ENCODE data around the gene TSPAN7.

The TSPAN7 gene

DNA sequence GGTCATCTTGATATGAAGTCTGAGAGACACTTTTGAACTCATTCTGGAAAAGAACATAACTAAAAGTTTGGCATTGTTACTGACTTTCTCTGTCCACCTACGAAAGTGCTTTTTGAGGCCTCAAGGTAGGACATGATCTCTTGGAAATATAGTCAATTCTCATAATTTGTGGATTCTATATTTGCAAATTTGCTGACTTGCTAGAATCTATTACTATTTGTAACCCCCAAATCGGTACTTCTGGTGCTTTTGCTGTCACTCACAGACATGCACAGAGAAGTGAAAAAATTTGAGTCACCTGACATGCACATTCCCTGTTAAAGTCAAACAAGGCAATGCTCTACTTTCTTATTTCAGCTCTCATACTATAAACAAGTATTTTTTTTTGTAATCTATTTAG, 35.6 kb downstream of the TSPAN7 start:
- no peak for DNase-seq

DNA sequence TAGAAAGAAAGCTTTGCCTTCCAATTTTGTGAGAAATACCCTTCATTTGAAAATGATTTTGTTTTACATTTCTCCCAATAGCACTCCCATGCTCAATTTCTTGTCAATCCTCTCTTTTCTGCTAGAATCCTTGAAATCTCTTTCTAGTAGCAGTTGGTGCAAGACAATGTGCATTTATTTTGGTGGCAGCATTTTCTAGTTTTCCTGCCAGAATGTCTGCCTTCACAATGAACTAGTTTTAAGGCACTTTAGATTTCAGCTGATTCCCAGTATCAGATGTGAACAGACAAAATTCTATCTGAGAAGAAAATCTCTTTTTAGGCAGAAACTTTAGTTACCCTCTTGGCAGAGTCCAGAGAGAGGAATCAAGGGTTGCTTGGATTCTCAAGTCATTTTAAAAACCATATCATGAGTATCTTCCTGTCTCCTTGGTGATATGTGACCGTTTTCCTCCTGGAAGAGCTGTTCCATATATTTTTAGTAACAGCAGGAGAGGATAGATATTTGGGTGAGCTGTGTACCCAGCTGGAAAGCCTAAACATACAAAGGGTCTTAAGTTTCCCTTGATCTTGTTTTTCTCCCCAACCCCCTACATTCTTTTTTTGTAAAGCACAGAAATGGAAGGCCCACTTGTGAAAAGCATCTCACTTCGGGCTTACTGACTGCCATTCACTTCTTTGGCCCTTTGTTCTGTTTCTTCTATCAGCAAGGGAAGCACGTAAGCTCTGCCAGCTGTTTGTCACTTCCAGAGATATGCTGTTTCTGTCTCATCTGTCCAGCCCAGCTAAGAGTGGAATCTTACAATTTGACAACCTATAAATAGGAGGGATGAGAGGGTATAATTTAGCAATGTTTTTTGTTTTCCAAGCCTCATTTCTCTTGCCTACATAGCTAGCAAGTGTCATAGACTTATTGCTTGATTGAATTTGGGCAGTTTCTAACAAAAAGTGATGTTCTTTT, 38.7 kb downstream of the TSPAN7 start:
- DNase-seq: no peak

- DNase-seq: no peak
Observed at GRCh38 chrX:38601866-38602265, 40.5 kb downstream of the TSPAN7 start.

GRCh38 chrX:38606821-38607220, 45.5 kb downstream of the TSPAN7 start:
- DNase-seq: no peak

- DNase-seq: no peak
Observed at GRCh38 chrX:38607976-38608375, 46.6 kb downstream of the TSPAN7 start.

DNA sequence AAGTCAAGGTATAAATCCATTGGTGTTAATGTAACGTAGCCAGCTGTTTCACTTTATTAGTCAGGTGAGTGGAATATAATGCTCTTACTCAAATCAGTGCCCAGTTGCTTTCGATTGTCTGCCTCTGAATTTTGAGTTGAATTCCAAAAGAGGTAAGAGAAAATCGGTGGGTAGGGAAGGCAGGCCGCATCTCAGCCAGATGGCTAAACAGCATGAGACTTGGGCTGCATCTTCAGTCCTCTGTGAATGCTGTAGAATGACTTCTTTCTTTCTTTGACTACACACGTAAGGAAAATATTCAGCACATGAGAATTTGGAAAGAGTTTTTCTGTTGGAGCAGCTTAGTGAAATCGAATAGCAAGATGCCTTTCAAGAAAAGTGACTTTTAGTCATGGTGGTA, 49.5 kb downstream of the TSPAN7 start:
- no peak for DNase-seq

DNA sequence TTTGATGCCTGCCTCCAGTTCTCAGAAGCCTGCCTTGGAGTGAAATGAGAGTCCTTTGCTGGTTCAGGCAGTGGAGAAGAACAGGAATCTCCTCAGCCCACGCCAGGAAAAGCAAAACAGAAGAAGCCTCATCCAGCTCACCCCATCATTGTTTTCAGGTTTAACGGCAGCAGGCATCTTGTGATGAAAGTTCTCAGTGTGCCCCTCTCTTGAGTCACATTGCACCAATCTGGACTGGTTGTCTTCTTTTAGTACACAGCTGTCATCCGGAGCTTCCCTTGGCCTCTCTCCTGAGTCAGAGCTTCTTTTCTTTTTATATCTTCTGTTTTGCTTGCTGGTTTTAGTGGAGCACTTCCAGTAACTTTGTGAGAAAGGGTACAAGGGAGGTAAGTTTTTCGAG, 50.9 kb downstream of the TSPAN7 start:
- DNase-seq: no peak

GRCh38 chrX:38614485-38614884, 53.1 kb downstream of the TSPAN7 start:
- no peak for DNase-seq

DNA sequence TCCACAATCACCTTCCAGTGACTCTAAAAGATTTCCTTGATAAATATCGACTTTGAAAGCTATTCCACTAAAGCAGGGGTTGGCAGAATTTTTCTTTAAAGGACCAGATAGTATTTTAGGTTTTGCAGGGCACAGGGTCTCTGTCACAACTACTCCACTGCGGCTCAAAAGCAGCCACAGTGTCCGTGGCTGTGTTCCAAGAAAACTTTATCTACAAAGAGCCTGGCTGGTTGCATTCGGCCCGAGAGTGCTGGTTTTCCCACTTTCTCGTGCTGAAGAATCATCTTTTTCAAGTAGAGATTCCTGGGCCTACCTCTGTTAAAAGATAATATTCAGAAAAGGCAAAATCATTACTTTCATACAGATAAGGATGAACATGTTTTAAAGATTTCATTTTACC, 55.6 kb downstream of the TSPAN7 start:
- no peak for DNase-seq

- no peak for DNase-seq
Observed at GRCh38 chrX:38618180-38618579, 56.8 kb downstream of the TSPAN7 start.

DNA sequence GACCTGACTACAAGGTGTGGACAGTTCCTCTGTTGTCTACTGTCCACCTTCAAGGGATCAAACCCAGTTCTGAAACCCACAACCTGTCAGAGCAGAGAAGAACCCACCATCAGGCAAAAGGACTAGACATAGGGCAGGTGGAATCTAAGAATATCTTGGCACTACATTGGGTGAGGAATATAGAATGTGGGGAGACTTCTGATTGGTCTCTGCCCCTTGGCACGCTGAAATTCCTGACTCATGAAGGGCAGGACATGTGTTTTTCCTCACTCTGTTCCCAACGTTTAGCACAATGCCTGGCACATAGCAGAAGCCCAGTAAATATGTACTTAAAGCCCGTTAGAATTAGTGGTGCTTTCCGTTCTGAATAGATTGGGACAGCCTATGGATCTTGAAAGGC, 59.3 kb downstream of the TSPAN7 start:
- no peak for DNase-seq

GRCh38 chrX:38626296-38626695, 65.0 kb downstream of the TSPAN7 start:
- peak; percentile 88 for DNase-seq

DNA sequence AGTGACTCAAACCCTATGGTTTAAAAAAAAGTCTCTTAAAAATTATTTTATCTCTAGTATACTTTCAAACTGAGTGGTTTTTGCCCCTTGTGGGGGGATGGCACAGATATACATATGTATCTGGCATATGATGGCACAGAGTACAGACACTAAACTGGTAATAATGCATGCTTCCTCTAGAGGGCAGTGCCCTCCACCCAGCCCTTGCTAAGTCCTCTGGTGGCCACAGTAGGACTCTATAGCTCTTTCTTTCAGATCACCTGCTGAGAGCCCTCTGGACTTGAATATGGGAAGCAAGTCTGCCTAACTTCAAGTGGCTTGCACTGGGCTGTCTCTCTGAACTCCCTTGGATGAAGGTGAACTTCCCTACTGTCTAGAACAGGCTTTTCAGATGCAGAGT, 66.3 kb downstream of the TSPAN7 start:
- no peak for DNase-seq

GRCh38 chrX:38628587-38628986, 67.2 kb downstream of the TSPAN7 start:
- no peak for DNase-seq

DNA sequence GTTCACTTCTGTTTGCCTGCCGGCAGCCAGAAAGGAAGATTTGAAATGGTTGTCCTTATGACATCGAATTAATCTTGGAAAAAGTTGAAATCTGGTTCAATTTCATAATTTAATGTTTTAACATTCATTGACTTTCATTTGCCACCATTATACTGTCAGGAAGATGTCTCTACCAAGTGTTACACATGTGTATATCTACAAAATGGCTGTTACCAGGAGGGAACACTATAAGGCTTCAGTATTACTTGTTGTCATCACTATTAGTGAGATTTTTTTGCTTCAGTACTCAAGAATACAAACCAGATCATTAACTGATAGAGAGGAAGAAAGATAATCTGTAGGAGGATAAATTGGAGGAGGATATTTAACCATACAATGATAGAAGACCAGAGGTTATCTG, 71.2 kb downstream of the TSPAN7 start:
- no peak for DNase-seq

GRCh38 chrX:38634665-38635064, 73.3 kb downstream of the TSPAN7 start:
- DNase-seq: no peak

DNA sequence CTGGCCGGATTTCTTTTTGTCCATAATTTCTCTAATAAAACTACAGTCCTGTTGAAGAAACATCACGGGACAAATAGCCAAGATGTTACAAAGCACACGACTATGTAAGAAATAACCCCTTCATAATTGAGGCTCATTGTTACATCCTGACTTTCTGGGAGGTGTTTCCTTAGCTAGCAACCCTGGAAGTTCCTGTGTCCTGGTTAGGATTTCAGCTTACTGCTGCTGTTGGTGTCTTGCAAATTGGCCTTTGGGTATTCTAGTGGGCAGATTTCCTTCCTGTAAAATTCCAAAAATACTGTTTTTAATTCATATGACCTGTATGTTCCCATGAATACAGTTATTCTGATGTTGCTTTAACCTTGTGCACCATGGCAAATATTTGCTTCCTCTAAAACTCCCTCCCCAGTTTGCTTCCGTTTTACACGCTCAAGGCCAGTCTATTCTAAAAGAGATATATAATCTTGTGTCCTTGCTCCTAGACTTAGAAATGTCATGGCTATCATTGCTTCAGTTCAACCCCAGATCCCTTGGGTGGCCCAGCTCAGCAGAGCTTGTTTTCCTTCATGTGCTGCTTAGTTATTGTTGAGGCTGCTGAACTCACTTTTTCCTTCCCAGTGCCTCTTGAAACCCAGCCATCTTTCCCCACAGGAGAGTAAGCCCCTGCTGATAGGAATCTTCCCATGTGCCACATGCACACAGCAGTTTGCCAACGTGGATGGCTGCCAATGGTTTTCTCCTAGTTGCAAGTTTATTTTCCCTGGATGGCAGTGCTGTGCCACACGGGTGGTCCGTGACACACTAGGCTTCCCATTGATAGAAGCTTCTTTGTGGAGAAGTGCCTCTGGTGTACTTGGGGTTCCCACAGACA, 75.8 kb downstream of the TSPAN7 start:
- DNase-seq: peak; percentile 80

DNA sequence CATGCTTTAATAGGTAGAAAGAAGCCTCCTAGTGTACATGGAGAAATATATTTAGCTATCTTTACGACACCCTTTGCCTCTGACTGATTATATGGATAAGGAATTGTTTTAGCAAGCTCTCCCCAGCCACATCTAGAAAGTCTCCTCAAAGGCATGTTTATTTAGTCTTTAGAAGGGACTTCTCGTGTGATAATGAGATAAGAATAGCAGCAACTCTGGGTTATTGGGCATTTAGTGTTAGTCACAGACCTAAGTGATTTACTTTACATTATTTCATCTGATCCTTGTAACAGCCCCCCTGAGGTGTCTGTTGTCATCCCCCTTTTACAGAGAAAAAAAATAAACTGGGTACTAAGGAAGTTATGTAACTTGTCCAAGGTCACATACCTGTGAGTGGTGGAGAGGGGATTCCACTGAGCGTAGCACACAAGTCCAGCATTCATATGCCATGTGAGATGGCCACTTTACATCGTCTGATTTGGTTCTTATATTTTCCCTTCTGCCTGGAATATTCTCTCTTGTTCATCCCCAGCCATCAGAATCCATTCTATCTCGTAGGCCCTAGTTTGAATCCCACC, 77.7 kb downstream of the TSPAN7 start:
- no peak for DNase-seq

- DNase-seq: no peak
Observed at GRCh38 chrX:38639730-38640129, 78.4 kb downstream of the TSPAN7 start.

GRCh38 chrX:38641197-38641596, 79.9 kb downstream of the TSPAN7 start:
- no peak for DNase-seq

DNA sequence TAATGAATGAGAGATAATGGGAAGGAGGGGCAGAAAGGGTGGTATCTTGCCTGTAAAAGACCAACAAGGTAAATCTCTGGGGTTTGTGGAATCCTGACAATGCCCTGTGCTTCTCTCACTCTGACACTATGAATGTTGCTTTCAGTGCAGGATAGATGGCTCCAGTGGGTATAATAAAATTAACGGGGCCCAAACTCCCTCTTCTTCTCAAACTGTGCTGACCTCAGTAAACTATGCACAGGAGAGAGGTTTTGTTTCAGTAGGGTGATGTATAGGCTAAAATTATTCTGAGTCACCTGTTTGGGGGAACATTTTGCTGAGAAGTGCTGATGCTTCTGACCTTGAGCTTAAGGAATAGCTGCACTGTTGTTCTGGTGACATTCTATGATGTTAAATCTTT, 82.6 kb downstream of the TSPAN7 start:
- no peak for DNase-seq

DNA sequence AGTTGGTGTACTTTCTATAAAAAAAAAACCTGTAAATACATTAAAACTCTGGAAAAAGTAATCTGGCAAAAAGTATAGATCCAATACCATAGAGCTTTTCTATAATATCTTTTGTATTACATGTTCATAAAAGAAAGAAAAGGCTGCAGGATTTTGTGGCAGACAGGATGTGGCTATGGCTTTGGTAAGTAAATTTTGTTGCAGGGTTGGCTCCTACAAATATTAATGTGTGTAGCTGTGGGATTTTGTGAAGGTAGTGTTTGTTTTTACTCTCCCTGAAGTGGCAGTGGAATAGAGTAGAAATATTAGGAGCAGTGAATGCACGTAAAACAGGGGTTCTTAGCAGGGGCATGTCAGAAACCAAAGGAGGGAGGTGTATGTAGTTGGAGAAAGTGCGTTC, 84.8 kb downstream of the TSPAN7 start:
- DNase-seq: no peak

DNA sequence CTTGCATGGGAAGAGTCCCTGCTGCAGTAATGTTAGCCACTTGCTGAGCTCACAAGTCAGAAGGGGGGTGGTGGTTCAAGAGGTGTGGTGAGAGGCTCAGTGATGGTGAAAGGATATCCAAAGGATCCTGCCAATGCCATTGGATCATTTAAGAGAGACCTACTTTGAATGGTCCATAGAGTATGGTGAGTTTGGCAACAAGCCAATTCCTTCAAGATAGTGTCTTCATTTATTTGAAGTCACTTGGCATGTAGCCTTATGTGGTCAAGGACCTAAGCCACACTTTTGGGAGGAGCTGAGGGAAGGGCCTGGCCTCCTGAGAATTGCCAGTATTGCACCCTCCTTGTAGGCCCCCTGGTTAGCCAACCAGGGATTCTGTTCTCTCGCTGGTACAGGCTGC, 87.9 kb downstream of the TSPAN7 start:
- no peak for DNase-seq

Data from NCI-H2171 treated with DMSO at 0.1 percent for 48 hours (cell line).